ENCODE data around the gene LIG1. TPM values are rescaled to one million over a fixed set of nuclear protein-coding genes. Genes with fewer than 3 reads are reported as not detected.

The LIG1 gene
- total RNA-seq, 4 donors from 2014 or later, result 4.2 to 7.3 (median 6.0) TPM

DNA sequence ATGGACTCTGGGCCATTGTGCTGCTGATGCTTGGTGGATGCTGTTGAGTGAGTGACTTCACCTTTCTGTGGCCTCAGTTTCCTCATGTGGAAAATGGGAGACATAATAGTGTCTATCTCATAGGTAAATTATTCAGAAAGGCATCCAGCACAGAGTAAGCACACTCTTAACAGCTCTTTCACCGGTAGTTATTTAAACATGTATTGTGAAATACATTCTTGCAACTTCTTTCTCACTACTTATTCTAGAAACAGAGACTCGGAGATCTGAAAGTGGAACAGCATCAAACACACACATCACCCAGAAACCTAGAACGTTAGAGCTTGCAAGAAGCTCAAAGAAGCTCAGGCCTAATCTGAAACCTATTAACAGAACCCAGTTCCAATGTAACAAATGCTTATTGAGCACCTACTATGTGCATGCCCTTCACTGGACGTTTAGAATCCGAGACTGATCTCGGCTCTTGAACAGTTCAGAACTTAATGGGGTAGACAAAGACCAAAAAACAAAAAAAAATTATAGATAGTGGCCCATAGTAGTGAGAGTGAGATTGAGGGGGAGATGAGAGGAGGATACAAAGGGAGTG lies 4.4 kb upstream of the LIG1 start:
- DNase-seq (ENCODE audit: extremely low spot score), result no peak
- no peak overlapping the region for H3K27ac ChIP-seq (replicated peaks in 1 of 4)
- H3K4me1 ChIP-seq, result peaks cover 12 to 19% (median 18%) of the 10 kb centered on the region in 4 donors
- intact Hi-C loops (cut with DNase I), result no loop called here
- H3K4me3 ChIP-seq, result no peak overlapping the region
- H3K9me3 ChIP-seq, result no peaks in the 10 kb centered on the region
- no peaks in the 10 kb centered on the region for H3K27me3 ChIP-seq
- H3K36me3 ChIP-seq, result peaks cover 0 to 52% (median 36%) of the 10 kb centered on the region in 4 donors
- TF ChIP-seq POLR2AphosphoS5 (IDR thresholded peaks at IDR 0.05) (no peak), CTCF (IDR thresholded peaks at IDR 0.05) (no peak), POLR2A (IDR thresholded peaks at IDR 0.05; ENCODE audit: low read depth) (no peak), EP300 (IDR thresholded peaks at IDR 0.05) (no peak)
- 75% methylated on average over 6 of the region's 6 CpGs for WGBS

- H3K27me3 ChIP-seq, result no peaks in the 10 kb centered on the region
- peaks cover 15 to 25% (median 23%) of the 10 kb centered on the region in 4 donors for H3K4me1 ChIP-seq
- H3K4me3 ChIP-seq, result no peak overlapping the region
- TF ChIP-seq EP300 (IDR thresholded peaks at IDR 0.05), result no peak
- no peak for TF ChIP-seq POLR2A (IDR thresholded peaks at IDR 0.05; ENCODE audit: low read depth)
- TF ChIP-seq POLR2AphosphoS5 (IDR thresholded peaks at IDR 0.05), result no peak
- no peak for TF ChIP-seq CTCF (IDR thresholded peaks at IDR 0.05)
- DNase-seq (ENCODE audit: extremely low spot score), result no peak
- H3K27ac ChIP-seq (replicated peaks in 1 of 4), result no peak overlapping the region
- 82% methylated on average over 37 of the region's 37 CpGs for WGBS
- no peaks in the 10 kb centered on the region for H3K9me3 ChIP-seq
- H3K36me3 ChIP-seq, result peaks cover 0 to 47% (median 36%) of the 10 kb centered on the region in 4 donors
- intact Hi-C loops (cut with DNase I), result no loop called here
Observed at GRCh38 chr19:48171710-48172109, 1.6 kb upstream of the LIG1 start.

GRCh38 chr19:48170817-48171347 lies 738 bp upstream of the LIG1 start:
- Histone ChIP-seq H3K4me1 (peaks cover 15 to 25% (median 23%) of the 10 kb centered on the region in 4 donors), H3K36me3 (peaks cover 0 to 42% (median 34%) of the 10 kb centered on the region in 4 donors), H3K27me3 (no peaks in the 10 kb centered on the region), H3K9me3 (no peaks in the 10 kb centered on the region), H3K4me3 (peak overlapping the region; percentile 79 to 84 (median 82)), H3K27ac (replicated peaks in 1 of 4) (peak overlapping the region; percentile 87 to 94 (median 92))
- TF ChIP-seq EP300 (IDR thresholded peaks at IDR 0.05) (no peak), CTCF (IDR thresholded peaks at IDR 0.05) (no peak), POLR2A (IDR thresholded peaks at IDR 0.05; ENCODE audit: low read depth) (no peak), POLR2AphosphoS5 (IDR thresholded peaks at IDR 0.05) (no peak)
- no peak for DNase-seq (ENCODE audit: extremely low spot score)
- WGBS, result under 1% methylated on average over 19 of the region's 21 CpGs
- intact Hi-C loops (cut with DNase I), result no loop called here

DNA sequence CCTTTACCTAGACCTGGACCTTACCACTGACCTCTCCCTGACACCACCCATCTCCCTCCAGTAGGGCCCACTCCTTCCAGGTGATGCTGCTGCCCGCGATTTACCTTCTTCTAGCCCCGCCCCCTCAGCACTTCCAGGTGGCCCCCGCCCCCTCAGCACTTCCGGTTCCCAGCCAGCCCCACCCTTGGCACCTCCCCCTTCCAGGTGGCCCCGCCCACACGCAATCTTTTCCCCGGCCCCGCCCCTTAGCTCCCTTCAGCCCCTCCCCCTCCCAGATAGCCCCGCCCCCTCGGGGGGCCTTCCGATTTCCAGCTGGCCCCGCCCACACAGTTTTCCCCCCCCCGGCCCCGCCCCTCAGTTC lies 586 bp downstream of the LIG1 start:
- H3K27me3 ChIP-seq, result no peaks in the 10 kb centered on the region
- TF ChIP-seq POLR2AphosphoS5 (IDR thresholded peaks at IDR 0.05) (no peak), CTCF (IDR thresholded peaks at IDR 0.05) (no peak), POLR2A (IDR thresholded peaks at IDR 0.05; ENCODE audit: low read depth) (no peak), EP300 (IDR thresholded peaks at IDR 0.05) (no peak)
- DNase-seq (ENCODE audit: extremely low spot score), result peak; percentile 92
- H3K4me3 ChIP-seq, result peak overlapping the region; percentile 79 to 84 (median 82)
- 10% methylated on average over 11 of the region's 15 CpGs for WGBS
- H3K4me1 ChIP-seq, result peaks cover 15 to 25% (median 23%) of the 10 kb centered on the region in 4 donors
- intact Hi-C loops (cut with DNase I), result no loop called here
- no peaks in the 10 kb centered on the region for H3K9me3 ChIP-seq
- peaks cover under 1 to 32% (median 22%) of the 10 kb centered on the region in 4 donors for H3K36me3 ChIP-seq
- peak overlapping the region; percentile 87 to 94 (median 92) for H3K27ac ChIP-seq (replicated peaks in 1 of 4)
